ENCODE data around the gene NFX1. TPM values are rescaled to one million over a fixed set of nuclear protein-coding genes. Genes with fewer than 3 reads are reported as not detected.
"Not testable (repeated sequence)": the region's sequence is repeated elsewhere in the genome, so short reads cannot be mapped to it uniquely, and the experiment has no call there.

Gene NFX1
- total RNA-seq, 1 experiment from 2014 or later: 17.4 TPM

DNA sequence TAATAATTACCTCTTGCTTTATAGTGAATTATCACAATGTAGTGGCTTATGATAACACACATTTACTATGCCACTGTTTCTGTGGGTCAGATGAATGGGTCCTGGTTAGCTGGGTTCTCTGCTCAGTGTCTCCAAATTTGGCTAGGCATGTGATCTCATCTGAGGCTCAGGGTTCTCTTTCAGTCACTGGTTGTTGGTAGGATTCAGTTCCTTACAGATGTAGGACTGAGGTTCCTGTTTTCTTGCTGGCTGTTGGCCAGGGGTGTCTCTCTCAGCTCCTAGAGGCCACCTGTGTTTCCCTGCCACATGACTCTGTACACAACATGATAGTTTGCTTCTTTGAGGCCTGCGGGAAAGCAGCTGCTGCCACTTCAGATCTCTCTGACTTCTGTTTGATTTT lies 7.1 kb downstream of the NFX1 start:
- in situ Hi-C loops (cut with HindIII; ENCODE audit: low sequenced_read_pairs): no loop called here
- DNase-seq (ENCODE audit: low spot score): peak; percentile 15

GRCh38 chr9:33300546-33300945 lies 10.2 kb downstream of the NFX1 start:
- in situ Hi-C loops (cut with HindIII; ENCODE audit: low sequenced_read_pairs): no loop called here
- no peak for DNase-seq (ENCODE audit: low spot score)

- in situ Hi-C loops (cut with HindIII; ENCODE audit: low sequenced_read_pairs): no loop called here
- no peak for DNase-seq (ENCODE audit: low spot score)
Observed at GRCh38 chr9:33304362-33304761, 14.0 kb downstream of the NFX1 start.

DNA sequence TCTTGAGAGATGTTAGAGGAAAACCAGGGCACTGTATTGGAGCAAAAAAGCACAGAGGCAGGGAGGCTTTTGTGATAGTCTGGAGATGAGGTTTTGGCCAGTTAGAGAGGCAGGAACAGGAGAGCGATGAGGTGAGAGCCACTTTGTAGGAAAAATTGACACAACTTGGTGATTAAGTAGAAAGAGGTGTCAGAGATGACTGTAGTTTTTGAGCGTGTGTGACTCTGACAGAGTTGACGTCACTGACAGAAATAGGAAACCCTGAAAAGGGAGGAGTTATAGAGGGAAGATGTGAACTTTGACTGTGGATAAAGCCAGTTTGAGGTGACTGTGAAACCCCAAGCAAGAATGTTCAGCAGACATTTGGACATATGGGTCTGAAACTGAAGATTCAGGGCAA lies 15.7 kb downstream of the NFX1 start:
- in situ Hi-C loops (cut with HindIII; ENCODE audit: low sequenced_read_pairs): no loop called here

DNA sequence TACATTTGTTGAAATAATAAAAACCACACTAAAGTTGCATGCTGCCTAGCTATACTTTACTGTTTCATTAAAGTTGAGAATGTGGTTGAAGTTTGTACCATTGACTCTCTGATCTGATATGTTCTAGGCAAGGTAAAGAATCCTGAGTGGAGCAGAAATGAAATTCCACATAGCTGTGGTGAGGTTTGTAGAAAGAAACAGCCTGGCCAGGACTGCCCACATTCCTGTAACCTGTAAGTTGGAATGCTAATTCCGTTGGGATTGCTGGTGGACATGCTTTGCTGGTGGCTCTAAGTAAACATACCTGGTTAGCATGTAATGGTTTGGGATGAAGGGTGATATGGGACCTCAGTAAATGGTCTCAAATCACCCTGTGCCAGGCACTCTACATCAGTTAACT lies 16.8 kb downstream of the NFX1 start:
- DNase-seq (ENCODE audit: low spot score): no peak
- in situ Hi-C loops (cut with HindIII; ENCODE audit: low sequenced_read_pairs): no loop called here

More for the DNA sequence above, 15.7 kb downstream of the NFX1 start:
- DNase-seq (ENCODE audit: low spot score): no peak

DNA sequence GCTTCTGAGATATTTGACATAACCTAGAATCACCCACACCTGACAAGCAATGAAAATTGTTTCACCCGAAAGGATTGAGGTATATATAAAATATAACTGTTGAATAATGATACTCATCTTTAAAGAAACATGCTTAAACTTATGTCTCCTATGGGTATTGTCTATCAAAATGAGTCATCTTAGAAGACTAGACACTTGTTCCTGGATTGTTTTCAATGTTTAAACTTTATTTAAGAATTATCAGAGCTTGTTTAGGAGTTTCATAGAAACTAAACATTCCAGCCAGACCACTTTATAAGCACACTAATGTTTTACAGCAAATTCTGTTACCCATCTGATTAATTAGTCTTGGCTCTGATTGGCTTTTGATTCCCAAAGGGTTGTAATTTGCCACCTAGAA lies 19.6 kb downstream of the NFX1 start:
- no peak for DNase-seq (ENCODE audit: low spot score)
- in situ Hi-C loops (cut with HindIII; ENCODE audit: low sequenced_read_pairs): no loop called here

DNA sequence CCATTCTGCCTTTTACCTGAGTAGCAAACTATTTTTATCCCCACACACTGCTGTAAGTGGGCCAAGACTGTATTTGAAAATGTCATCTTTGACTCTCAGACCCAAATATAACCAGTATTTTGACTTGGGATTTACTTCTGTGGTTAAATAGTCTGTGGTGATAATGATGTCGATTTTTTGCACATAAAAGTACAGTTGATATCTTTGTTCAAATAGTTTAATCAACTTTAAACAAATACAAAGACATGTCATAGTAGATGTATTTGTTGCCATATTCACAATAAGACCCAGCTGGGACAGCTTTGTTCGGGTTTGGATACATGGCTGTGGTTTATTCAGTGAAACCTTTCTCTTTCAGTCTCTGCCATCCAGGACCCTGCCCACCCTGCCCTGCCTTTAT lies 20.4 kb downstream of the NFX1 start:
- in situ Hi-C loops (cut with HindIII; ENCODE audit: low sequenced_read_pairs): no loop called here
- DNase-seq (ENCODE audit: low spot score): no peak

DNA sequence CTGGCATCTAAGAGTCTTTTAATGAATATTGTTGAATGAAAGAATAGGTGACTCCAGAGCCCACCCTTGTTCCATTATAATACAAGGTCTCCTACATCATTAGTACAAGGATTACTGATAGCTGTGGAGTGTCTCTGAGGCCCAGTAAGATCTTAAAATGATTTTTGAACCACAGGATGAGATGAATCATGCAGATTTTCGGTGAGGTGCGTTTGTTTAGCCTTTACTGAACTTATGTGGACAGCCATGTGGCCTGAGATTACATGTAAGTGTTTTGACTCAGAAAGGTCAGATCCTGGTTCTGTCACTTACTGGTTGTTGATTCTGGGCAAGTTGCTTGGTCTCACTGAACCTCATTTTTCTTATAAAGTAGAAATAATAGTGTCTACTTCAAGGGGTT lies 21.6 kb downstream of the NFX1 start:
- DNase-seq (ENCODE audit: low spot score): no peak
- in situ Hi-C loops (cut with HindIII; ENCODE audit: low sequenced_read_pairs): no loop called here

- in situ Hi-C loops (cut with HindIII; ENCODE audit: low sequenced_read_pairs): no loop called here
Observed at GRCh38 chr9:33315371-33315770, 25.1 kb downstream of the NFX1 start.

DNA sequence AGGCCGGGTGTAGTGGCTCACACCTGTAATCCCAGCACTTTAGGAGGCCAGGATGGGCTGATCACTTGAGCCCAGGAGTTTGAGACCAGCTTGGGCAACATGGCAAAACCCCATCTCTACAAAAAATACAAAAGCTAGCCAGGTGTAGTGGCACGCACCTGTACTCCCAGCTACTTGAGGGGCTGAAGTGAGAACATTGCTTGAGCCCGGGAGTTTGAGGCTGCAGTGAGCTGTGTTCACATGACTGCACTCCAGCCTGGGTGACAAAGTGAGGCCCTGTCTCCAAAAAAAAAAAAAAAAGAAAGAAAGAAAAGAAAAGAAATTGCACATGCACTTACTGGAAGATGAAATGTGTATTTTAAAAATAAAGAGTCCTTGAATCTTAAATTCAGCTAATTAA lies 26.8 kb downstream of the NFX1 start:
- DNase-seq (ENCODE audit: low spot score); in situ Hi-C loops (cut with HindIII; ENCODE audit: low sequenced_read_pairs): not testable (repeated sequence)

More at GRCh38 chr9:33315371-33315770, 25.1 kb downstream of the NFX1 start:
- DNase-seq (ENCODE audit: low spot score): no peak

GRCh38 chr9:33318225-33318624 lies 27.9 kb downstream of the NFX1 start:
- in situ Hi-C loops (cut with HindIII; ENCODE audit: low sequenced_read_pairs): no loop called here
- DNase-seq (ENCODE audit: low spot score): no peak

- in situ Hi-C loops (cut with HindIII; ENCODE audit: low sequenced_read_pairs): no loop called here
- DNase-seq (ENCODE audit: low spot score): no peak
Observed at GRCh38 chr9:33318781-33319180, 28.5 kb downstream of the NFX1 start.

GRCh38 chr9:33320230-33320567 lies 29.9 kb downstream of the NFX1 start:
- in situ Hi-C loops (cut with HindIII; ENCODE audit: low sequenced_read_pairs): no loop called here

GRCh38 chr9:33320568-33321261 lies 30.4 kb downstream of the NFX1 start:
- in situ Hi-C loops (cut with HindIII; ENCODE audit: low sequenced_read_pairs): no loop called here

More at GRCh38 chr9:33320230-33320567, 29.9 kb downstream of the NFX1 start:
- no peak for DNase-seq (ENCODE audit: low spot score)

GRCh38 chr9:33329117-33329563 lies 38.8 kb downstream of the NFX1 start:
- in situ Hi-C loops (cut with HindIII; ENCODE audit: low sequenced_read_pairs): no loop called here
- no peak for DNase-seq (ENCODE audit: low spot score)

More at GRCh38 chr9:33320568-33321261, 30.4 kb downstream of the NFX1 start:
- DNase-seq (ENCODE audit: low spot score): no peak

DNA sequence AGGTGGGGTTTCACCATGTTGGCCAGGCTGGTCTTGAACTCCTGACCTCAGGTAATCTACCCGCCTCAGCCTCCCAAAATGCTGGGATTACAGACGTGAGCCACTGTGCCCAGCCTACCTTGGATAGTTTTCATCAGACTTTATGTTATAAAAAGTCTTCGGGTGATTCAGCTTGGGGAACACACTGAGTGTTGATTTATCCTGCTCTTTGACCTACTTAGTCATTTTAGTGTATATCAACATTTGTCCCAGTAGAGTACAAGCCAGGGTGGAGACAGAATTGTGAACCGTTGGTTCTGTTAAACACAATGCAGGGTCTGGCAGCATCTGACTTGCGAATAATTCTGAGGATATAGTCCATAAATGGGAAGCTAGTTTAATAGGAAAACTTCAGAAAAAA lies 39.7 kb downstream of the NFX1 start:
- in situ Hi-C loops (cut with HindIII; ENCODE audit: low sequenced_read_pairs): no loop called here
- DNase-seq (ENCODE audit: low spot score): no peak

DNA sequence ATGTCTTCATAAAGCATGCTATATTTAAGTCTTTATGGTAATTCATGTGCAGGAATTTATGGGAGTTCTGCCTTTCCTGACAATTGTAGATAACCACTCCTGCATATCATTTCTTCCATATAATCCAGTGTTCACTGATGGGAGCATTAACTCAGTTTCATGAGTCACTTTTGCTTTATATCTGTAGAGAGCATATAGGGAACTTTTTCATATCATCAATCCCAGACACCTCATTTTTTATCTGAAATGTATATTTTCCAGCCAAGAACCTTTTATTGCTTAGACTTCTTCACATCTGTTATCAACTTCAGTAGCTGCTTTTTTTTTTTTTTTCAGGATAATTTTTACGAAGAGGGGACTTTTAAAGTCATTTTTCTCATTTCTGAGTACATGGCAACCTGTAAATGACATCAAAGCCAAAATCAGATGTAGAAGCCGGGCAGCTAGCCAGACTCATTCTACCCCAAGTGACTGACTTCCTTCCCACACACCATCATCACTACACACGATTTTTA lies 41.1 kb downstream of the NFX1 start:
- in situ Hi-C loops (cut with HindIII; ENCODE audit: low sequenced_read_pairs): no loop called here
- DNase-seq (ENCODE audit: low spot score): peak; percentile 20

- no peak for DNase-seq (ENCODE audit: low spot score)
- in situ Hi-C loops (cut with HindIII; ENCODE audit: low sequenced_read_pairs): no loop called here
Observed at GRCh38 chr9:33332011-33332410, 41.7 kb downstream of the NFX1 start.

DNA sequence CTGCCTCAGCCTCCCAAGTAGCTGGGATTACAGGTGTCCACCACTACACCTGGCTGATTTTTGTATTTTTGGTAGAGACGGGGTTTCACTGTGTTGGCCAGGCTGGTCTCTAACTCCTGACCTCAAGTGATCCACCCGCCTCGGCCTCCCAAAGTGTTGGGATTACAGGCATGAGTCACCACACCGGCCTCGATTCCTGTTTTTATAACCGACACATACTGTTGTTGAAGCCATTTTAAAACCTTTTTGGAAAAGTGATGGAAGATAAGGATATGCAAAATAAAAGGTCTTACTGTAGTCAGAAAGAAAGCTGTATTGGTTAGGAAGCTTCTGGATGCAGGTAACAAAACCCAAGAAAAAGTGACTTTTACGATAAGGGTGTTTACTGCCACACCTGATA lies 42.6 kb downstream of the NFX1 start:
- in situ Hi-C loops (cut with HindIII; ENCODE audit: low sequenced_read_pairs); DNase-seq (ENCODE audit: low spot score): not testable (repeated sequence)

DNA sequence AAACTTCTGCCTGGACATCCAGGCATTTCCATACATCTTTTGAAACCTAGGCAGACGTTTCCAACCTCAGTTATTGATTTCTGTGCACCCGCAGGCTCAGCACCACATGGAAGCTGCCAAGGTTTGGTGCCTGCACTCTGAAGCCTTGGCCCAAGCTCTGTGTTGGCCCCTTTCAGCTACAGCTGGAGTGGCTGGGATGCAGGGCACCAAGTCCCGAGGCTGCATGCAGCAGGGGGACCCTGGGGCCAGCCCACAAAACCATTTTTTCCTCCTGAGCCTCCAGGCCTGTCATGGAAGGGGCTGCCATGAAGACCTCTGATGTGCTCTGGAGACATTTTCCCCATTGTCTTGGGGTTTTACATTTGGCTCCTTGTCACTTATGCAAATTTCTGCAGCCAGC lies 49.9 kb downstream of the NFX1 start:
- no peak for DNase-seq (ENCODE audit: low spot score)
- in situ Hi-C loops (cut with HindIII; ENCODE audit: low sequenced_read_pairs): no loop called here

DNA sequence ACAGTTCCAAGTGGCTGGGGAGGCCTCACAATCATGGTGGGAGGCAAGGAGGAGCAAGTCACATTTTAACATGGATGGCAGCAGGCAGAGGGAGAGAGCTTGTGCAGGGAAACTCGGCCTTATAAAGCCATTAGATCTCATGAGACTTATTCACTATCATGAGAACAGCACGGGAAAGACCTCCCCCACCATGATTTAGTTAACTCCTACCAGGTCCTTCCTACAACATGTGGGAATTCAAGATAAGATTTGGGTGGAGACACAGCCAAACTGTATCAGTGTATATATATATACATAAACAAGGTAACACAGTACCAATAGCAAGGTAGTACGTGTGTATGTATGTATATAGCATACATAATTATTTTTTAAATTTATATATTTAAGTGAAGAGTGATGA lies 50.9 kb downstream of the NFX1 start:
- in situ Hi-C loops (cut with HindIII; ENCODE audit: low sequenced_read_pairs): no loop called here
- DNase-seq (ENCODE audit: low spot score): no peak
